Panc1 (cell line): ENCODE results near the gene NCKAP5. TPM values are rescaled to one million over a fixed set of nuclear protein-coding genes. Genes with fewer than 3 reads are reported as not detected.

Source experiments
- ATAC-seq: fragments of 200-7000 bp; cut with Tn5 transposase; 2 replicates; pipeline ENCODE4 v1.9.1; 2020; ENCODE audit warnings: mild to moderate bottlenecking, moderate library complexity
- BruUV-seq: library from RNA; stranded (reverse); fragments of 400-500 nt; replicated peaks from 2 replicates; lab custom pipeline; 2021; lab: Mats Ljungman, UMichigan
- CTCF ChIA-PET: fragments of 300-600 bp; sonication (Branson Sonifier 250); formaldehyde crosslinking; loops from one replicate; lab custom pipeline; 2022; ENCODE audit warnings: antibody characterized with exemption; lab: Charles Lee
- POLR2A ChIA-PET: fragments of 300-600 bp; sonication (Branson Sonifier 250); formaldehyde crosslinking; loops from one replicate; lab custom pipeline; 2022; ENCODE audit warnings: antibody characterized with exemption; lab: Charles Lee
- DNase-seq: peaks from one replicate; pipeline ENCODE4 v3.0.0-alpha.2; 2010; ENCODE audit warnings: low read depth, low spot score
- H3K27ac ChIP-seq: 2 replicates; pipeline ENCODE4 v1.5.1; 2011; ENCODE audit warnings: mild to moderate bottlenecking, low read length, inconsistent platforms
- H3K27me3 ChIP-seq: fragments of 200-500 bp; sonication (Bioruptor generic); 2 replicates; pipeline ENCODE4 v1.6.0; 2014; ENCODE audit warnings: low read length, inconsistent platforms; ENCODE audit not compliant: control insufficient read depth, insufficient read depth
- H3K36me3 ChIP-seq: fragments of 200-500 bp; sonication (Bioruptor generic); 2 replicates; pipeline ENCODE4 v1.5.1; 2014; ENCODE audit warnings: inconsistent platforms, mild to moderate bottlenecking, low read length, moderate library complexity; ENCODE audit not compliant: control insufficient read depth, insufficient read depth
- H3K4me1 ChIP-seq: 2 replicates; pipeline ENCODE4 v1.5.1; 2011; ENCODE audit warnings: inconsistent platforms, mild to moderate bottlenecking, low read length, moderate library complexity; ENCODE audit not compliant: control insufficient read depth, insufficient read depth
- H3K4me3 ChIP-seq, 2 experiments: 2 replicates each; pipeline ENCODE4 v1.5.1; 2011 to 2012; ENCODE audit warnings: low read depth in 2 of 2, low read length in 2 of 2, mild to moderate bottlenecking in 2 of 2, inconsistent platforms in 1 of 2, moderate library complexity in 1 of 2
- H3K9me3 ChIP-seq: fragments of 200-500 bp; sonication (Bioruptor generic); 2 replicates; pipeline ENCODE4 v1.5.1; 2014; ENCODE audit warnings: low read depth, mild to moderate bottlenecking, inconsistent platforms, low read length, moderate library complexity; ENCODE audit not compliant: control insufficient read depth, insufficient read depth
- CTCF ChIP-seq: fragments of 450-650 bp; IDR thresholded peaks from 2 replicates; pipeline ENCODE4 v1.5.1; 2017; ENCODE audit warnings: mild to moderate bottlenecking
- POLR2AphosphoS5 ChIP-seq: IDR thresholded peaks from 2 replicates; pipeline ENCODE4 v1.6.1; 2012; ENCODE audit warnings: mild to moderate bottlenecking, low read depth, low read length, moderate library complexity
- SIN3A ChIP-seq: IDR thresholded peaks from 2 replicates; pipeline ENCODE4 v1.6.1; 2012; ENCODE audit warnings: low read depth, mild to moderate bottlenecking, low read length, moderate library complexity, borderline replicate concordance; ENCODE audit not compliant: insufficient read depth
- TCF7L2 ChIP-seq: IDR thresholded peaks from 2 replicates; pipeline ENCODE4 v1.6.1; 2011; ENCODE audit warnings: mild to moderate bottlenecking, low read depth, low read length, inconsistent platforms
- in situ Hi-C: cut with HindIII; loops from 2 replicates; pipeline ENCODE4 v1.10.0; 2016; ENCODE audit warnings: low sequenced_read_pairs, low pct_unique_long_range_greater_than_20kb
- intact Hi-C: fragments of 100-400 bp; cut with micrococcal nuclease; formaldehyde crosslinking; loops from one replicate; pipeline ENCODE4 v1.10.0; 2022; ENCODE audit not compliant: unreplicated experiment
- total RNA-seq: library from RNA; stranded (reverse); gene quantifications from one replicate; pipeline ENCODE4 v1.2.1, GENCODE V29; 2021; ENCODE audit not compliant: unreplicated experiment
- TF ChIP-seq, protein P1 (sequence below), 2 experiments: IDR thresholded peaks; 2 replicates each; pipeline ENCODE4 v1.6.1; 2011 to 2012; ENCODE audit warnings: low read depth in 2 of 2, control low read depth in 1 of 2, low read length in 1 of 2, mild to moderate bottlenecking in 1 of 2, moderate library complexity in 1 of 2; ENCODE audit not compliant: insufficient read depth in 1 of 2

The NCKAP5 gene
- total RNA-seq, 1 experiment from 2014 or later = 0.10 TPM

- Histone ChIP-seq H3K36me3 (no peaks in the 10 kb centered on the region), H3K4me1 (no peaks in the 10 kb centered on the region), H3K9me3 (no peaks in the 10 kb centered on the region), H3K4me3 (no peak overlapping the region), H3K27me3 (no peaks in the 10 kb centered on the region), H3K27ac (no peak overlapping the region)
- CTCF ChIA-PET = no interaction called here
- BruUV-seq = no TSS peak
- no peak for TF ChIP-seq SIN3A
- TF ChIP-seq, protein P1, sequence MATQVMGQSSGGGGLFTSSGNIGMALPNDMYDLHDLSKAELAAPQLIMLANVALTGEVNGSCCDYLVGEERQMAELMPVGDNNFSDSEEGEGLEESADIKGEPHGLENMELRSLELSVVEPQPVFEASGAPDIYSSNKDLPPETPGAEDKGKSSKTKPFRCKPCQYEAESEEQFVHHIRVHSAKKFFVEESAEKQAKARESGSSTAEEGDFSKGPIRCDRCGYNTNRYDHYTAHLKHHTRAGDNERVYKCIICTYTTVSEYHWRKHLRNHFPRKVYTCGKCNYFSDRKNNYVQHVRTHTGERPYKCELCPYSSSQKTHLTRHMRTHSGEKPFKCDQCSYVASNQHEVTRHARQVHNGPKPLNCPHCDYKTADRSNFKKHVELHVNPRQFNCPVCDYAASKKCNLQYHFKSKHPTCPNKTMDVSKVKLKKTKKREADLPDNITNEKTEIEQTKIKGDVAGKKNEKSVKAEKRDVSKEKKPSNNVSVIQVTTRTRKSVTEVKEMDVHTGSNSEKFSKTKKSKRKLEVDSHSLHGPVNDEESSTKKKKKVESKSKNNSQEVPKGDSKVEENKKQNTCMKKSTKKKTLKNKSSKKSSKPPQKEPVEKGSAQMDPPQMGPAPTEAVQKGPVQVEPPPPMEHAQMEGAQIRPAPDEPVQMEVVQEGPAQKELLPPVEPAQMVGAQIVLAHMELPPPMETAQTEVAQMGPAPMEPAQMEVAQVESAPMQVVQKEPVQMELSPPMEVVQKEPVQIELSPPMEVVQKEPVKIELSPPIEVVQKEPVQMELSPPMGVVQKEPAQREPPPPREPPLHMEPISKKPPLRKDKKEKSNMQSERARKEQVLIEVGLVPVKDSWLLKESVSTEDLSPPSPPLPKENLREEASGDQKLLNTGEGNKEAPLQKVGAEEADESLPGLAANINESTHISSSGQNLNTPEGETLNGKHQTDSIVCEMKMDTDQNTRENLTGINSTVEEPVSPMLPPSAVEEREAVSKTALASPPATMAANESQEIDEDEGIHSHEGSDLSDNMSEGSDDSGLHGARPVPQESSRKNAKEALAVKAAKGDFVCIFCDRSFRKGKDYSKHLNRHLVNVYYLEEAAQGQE (IDR thresholded peaks at IDR 0.05; ENCODE audit: insufficient read depth in 1 of 2, low read depth in 2 of 2, low read length in 1 of 2) = no peak
- no peak for TF ChIP-seq TCF7L2
- no peak for TF ChIP-seq POLR2AphosphoS5
- no peak for TF ChIP-seq CTCF
- DNase-seq = no peak
- in situ Hi-C loops (no loop called here), intact Hi-C loops (no loop called here)
- POLR2A ChIA-PET = no interaction called here
- no peak for ATAC-seq
Observed at GRCh38 chr2:132740081-132740720, 828.1 kb downstream of the NCKAP5 start.

DNA sequence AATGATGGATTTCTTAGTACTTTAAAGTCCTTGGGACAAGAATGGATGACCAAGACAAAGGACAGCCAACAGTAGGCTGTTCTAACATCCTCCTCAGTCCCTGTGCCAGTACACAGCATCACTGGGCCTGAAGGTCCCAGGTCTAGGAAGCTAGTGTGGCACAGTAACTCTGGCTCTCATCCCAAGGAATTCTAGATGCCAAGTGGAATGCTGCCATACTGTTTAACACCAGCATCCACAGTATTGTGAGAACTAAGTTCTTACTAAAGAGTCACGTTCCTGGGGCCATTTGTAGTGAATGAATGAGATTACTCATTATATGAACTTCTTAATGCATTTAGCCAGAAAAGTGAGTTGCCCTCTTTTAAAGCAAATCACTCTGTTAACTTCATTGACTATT is 830.0 kb downstream of the NCKAP5 start:
- TF ChIP-seq TCF7L2 (no peak), SIN3A (no peak), POLR2AphosphoS5 (no peak)
- intact Hi-C loops (no loop called here), in situ Hi-C loops (no loop called here)
- Histone ChIP-seq H3K4me1 (no peaks in the 10 kb centered on the region), H3K9me3 (no peaks in the 10 kb centered on the region), H3K4me3 (no peak overlapping the region), H3K27ac (no peak overlapping the region), H3K36me3 (no peaks in the 10 kb centered on the region), H3K27me3 (no peaks in the 10 kb centered on the region)
- DNase-seq = no peak
- BruUV-seq = no TSS peak
- no peak for ATAC-seq
- ChIA-PET CTCF (no interaction called here), POLR2A (no interaction called here)

- Histone ChIP-seq H3K9me3 (no peaks in the 10 kb centered on the region), H3K27me3 (no peaks in the 10 kb centered on the region), H3K27ac (no peak overlapping the region), H3K4me1 (no peaks in the 10 kb centered on the region), H3K4me3 (no peak overlapping the region), H3K36me3 (no peaks in the 10 kb centered on the region)
- CTCF ChIA-PET = interaction anchor here (0.7 kb wide), 1 partner anchor 22 kb away, joined by 6 read pairs; no protein-coding TSS in a partner anchor
- no peak for ATAC-seq
- intact Hi-C loops = no loop called here
- BruUV-seq = no TSS peak
- POLR2A ChIA-PET = no interaction called here
- in situ Hi-C loops = no loop called here
- no peak for DNase-seq
- no peak for TF ChIP-seq CTCF
- TF ChIP-seq, protein P1 (IDR thresholded peaks at IDR 0.05; ENCODE audit: insufficient read depth in 1 of 2, low read depth in 2 of 2, low read length in 1 of 2) = no peak
- no peak for TF ChIP-seq POLR2AphosphoS5
- no peak for TF ChIP-seq TCF7L2
- no peak for TF ChIP-seq SIN3A
Observed at GRCh38 chr2:132736059-132736458, 832.2 kb downstream of the NCKAP5 start.
